ENCODE results near the gene TMEM242. TPM values are rescaled to one million over a fixed set of nuclear protein-coding genes. Genes with fewer than 3 reads are reported as not detected.

TMEM242 gene
- total and polyA plus RNA-seq, 2 of the 8 experiments (the other 6 are each of a cell fraction or from before 2014, with no cell fraction given), result 2.4 to 9.0 TPM

GRCh38 chr6:157268396-157268795 is 54.9 kb downstream of the TMEM242 start (continued):
- TF ChIP-seq, protein P1, sequence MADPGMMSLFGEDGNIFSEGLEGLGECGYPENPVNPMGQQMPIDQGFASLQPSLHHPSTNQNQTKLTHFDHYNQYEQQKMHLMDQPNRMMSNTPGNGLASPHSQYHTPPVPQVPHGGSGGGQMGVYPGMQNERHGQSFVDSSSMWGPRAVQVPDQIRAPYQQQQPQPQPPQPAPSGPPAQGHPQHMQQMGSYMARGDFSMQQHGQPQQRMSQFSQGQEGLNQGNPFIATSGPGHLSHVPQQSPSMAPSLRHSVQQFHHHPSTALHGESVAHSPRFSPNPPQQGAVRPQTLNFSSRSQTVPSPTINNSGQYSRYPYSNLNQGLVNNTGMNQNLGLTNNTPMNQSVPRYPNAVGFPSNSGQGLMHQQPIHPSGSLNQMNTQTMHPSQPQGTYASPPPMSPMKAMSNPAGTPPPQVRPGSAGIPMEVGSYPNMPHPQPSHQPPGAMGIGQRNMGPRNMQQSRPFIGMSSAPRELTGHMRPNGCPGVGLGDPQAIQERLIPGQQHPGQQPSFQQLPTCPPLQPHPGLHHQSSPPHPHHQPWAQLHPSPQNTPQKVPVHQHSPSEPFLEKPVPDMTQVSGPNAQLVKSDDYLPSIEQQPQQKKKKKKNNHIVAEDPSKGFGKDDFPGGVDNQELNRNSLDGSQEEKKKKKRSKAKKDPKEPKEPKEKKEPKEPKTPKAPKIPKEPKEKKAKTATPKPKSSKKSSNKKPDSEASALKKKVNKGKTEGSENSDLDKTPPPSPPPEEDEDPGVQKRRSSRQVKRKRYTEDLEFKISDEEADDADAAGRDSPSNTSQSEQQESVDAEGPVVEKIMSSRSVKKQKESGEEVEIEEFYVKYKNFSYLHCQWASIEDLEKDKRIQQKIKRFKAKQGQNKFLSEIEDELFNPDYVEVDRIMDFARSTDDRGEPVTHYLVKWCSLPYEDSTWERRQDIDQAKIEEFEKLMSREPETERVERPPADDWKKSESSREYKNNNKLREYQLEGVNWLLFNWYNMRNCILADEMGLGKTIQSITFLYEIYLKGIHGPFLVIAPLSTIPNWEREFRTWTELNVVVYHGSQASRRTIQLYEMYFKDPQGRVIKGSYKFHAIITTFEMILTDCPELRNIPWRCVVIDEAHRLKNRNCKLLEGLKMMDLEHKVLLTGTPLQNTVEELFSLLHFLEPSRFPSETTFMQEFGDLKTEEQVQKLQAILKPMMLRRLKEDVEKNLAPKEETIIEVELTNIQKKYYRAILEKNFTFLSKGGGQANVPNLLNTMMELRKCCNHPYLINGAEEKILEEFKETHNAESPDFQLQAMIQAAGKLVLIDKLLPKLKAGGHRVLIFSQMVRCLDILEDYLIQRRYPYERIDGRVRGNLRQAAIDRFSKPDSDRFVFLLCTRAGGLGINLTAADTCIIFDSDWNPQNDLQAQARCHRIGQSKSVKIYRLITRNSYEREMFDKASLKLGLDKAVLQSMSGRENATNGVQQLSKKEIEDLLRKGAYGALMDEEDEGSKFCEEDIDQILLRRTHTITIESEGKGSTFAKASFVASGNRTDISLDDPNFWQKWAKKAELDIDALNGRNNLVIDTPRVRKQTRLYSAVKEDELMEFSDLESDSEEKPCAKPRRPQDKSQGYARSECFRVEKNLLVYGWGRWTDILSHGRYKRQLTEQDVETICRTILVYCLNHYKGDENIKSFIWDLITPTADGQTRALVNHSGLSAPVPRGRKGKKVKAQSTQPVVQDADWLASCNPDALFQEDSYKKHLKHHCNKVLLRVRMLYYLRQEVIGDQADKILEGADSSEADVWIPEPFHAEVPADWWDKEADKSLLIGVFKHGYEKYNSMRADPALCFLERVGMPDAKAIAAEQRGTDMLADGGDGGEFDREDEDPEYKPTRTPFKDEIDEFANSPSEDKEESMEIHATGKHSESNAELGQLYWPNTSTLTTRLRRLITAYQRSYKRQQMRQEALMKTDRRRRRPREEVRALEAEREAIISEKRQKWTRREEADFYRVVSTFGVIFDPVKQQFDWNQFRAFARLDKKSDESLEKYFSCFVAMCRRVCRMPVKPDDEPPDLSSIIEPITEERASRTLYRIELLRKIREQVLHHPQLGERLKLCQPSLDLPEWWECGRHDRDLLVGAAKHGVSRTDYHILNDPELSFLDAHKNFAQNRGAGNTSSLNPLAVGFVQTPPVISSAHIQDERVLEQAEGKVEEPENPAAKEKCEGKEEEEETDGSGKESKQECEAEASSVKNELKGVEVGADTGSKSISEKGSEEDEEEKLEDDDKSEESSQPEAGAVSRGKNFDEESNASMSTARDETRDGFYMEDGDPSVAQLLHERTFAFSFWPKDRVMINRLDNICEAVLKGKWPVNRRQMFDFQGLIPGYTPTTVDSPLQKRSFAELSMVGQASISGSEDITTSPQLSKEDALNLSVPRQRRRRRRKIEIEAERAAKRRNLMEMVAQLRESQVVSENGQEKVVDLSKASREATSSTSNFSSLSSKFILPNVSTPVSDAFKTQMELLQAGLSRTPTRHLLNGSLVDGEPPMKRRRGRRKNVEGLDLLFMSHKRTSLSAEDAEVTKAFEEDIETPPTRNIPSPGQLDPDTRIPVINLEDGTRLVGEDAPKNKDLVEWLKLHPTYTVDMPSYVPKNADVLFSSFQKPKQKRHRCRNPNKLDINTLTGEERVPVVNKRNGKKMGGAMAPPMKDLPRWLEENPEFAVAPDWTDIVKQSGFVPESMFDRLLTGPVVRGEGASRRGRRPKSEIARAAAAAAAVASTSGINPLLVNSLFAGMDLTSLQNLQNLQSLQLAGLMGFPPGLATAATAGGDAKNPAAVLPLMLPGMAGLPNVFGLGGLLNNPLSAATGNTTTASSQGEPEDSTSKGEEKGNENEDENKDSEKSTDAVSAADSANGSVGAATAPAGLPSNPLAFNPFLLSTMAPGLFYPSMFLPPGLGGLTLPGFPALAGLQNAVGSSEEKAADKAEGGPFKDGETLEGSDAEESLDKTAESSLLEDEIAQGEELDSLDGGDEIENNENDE (IDR thresholded peaks at IDR 0.05; ENCODE audit: insufficient replicate concordance, low read length), result no peak
- TF ChIP-seq POU5F1 (IDR thresholded peaks at IDR 0.05; ENCODE audit: low read depth, low read length) (no peak), SIRT6 (IDR thresholded peaks at IDR 0.05; ENCODE audit: low read length) (no peak), USF2 (IDR thresholded peaks at IDR 0.05; ENCODE audit: low read length) (no peak), RAD21 (IDR thresholded peaks at IDR 0.05 in 1 of 2, conservative IDR thresholded peaks at IDR 0.05 in 1 of 2; ENCODE audit: low read depth in 2 of 2, low read length in 2 of 2) (no peak), RNF2 (IDR thresholded peaks at IDR 0.05; ENCODE audit: borderline replicate concordance, low read depth, low read length, missing control alignments, poor library complexity, severe bottlenecking) (no peak), CHD2 (IDR thresholded peaks at IDR 0.05; ENCODE audit: low read length) (no peak)
- TF ChIP-seq, protein P2, sequence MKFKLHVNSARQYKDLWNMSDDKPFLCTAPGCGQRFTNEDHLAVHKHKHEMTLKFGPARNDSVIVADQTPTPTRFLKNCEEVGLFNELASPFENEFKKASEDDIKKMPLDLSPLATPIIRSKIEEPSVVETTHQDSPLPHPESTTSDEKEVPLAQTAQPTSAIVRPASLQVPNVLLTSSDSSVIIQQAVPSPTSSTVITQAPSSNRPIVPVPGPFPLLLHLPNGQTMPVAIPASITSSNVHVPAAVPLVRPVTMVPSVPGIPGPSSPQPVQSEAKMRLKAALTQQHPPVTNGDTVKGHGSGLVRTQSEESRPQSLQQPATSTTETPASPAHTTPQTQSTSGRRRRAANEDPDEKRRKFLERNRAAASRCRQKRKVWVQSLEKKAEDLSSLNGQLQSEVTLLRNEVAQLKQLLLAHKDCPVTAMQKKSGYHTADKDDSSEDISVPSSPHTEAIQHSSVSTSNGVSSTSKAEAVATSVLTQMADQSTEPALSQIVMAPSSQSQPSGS (IDR thresholded peaks at IDR 0.05; ENCODE audit: low read length), result no peak

Data from H1 (cell line).